IMR-90 (cell line): ENCODE measurements around the gene EME2. TPM values are rescaled to one million over a fixed set of nuclear protein-coding genes. Genes with fewer than 3 reads are reported as not detected.

Experiments used
- ATAC-seq: fragments of 200-7000 bp; cut with Tn5 transposase; 2 replicates; pipeline ENCODE4 v1.9.1; 2020; ENCODE audit warnings: low read depth, mild to moderate bottlenecking, moderate library complexity
- BruUV-seq: library from RNA; stranded (reverse); fragments of 400-500 nt; replicated peaks from 2 replicates; lab custom pipeline; 2021; lab: Mats Ljungman, UMichigan
- CTCF ChIA-PET: fragments of 300-600 bp; formaldehyde crosslinking; extraction: SDS; loops from one replicate; lab custom pipeline; 2021; ENCODE audit warnings: antibody characterized with exemption; lab: Yijun Ruan, JAX
- POLR2A ChIA-PET: fragments of 300-600 bp; sonication (Branson Sonifier 250); formaldehyde crosslinking; loops from one replicate; lab custom pipeline; 2022; ENCODE audit warnings: antibody characterized with exemption; ENCODE audit not compliant: unreplicated experiment; lab: Charles Lee
- DNase-seq: peaks from one replicate; pipeline ENCODE4 v3.0.0; 2013
- H2AFZ ChIP-seq: replicated peaks from 2 replicates; pipeline ENCODE3; 2013; ENCODE audit warnings: low read length, mild to moderate bottlenecking; ENCODE audit not compliant: poor library complexity
- H2AK5ac ChIP-seq: 2 replicates; pipeline ENCODE4 v1.6.1; 2013; ENCODE audit warnings: low read depth, low read length, inconsistent platforms
- H2AK9ac ChIP-seq: replicated peaks from 2 replicates; pipeline ENCODE3; 2013; ENCODE audit warnings: mild to moderate bottlenecking, low read depth, low read length, moderate library complexity; ENCODE audit not compliant: poor library complexity
- H2BK120ac ChIP-seq: 2 replicates; pipeline ENCODE4 v1.6.1; 2013; ENCODE audit warnings: low read depth, low read length, inconsistent platforms
- H2BK15ac ChIP-seq: 3 replicates; pipeline ENCODE4 v1.6.1; 2013; ENCODE audit warnings: low read depth, low read length, inconsistent platforms
- H2BK20ac ChIP-seq: 2 replicates; pipeline ENCODE4 v1.6.1; 2013; ENCODE audit warnings: low read depth, mild to moderate bottlenecking, inconsistent platforms, low read length, moderate library complexity
- H2BK5ac ChIP-seq: 2 replicates; pipeline ENCODE4 v1.6.1; 2013; ENCODE audit warnings: mild to moderate bottlenecking, low read depth, low read length, inconsistent platforms; ENCODE audit not compliant: poor library complexity, severe bottlenecking
- H3K14ac ChIP-seq: replicated peaks from 2 replicates; pipeline ENCODE4 v1.6.1; 2013; ENCODE audit warnings: low read depth, low read length, inconsistent platforms
- H3K18ac ChIP-seq: 2 replicates; pipeline ENCODE4 v1.6.1; 2013; ENCODE audit warnings: low read depth, low read length, control low read depth
- H3K23ac ChIP-seq: 2 replicates; pipeline ENCODE4 v1.6.1; 2013; ENCODE audit warnings: low read depth, low read length, inconsistent platforms
- H3K27ac ChIP-seq: 2 replicates; pipeline ENCODE4 v1.5.1; 2013; ENCODE audit warnings: mild to moderate bottlenecking, control low read depth, low read length; ENCODE audit not compliant: insufficient read depth
- H3K27me3 ChIP-seq: 2 replicates; pipeline ENCODE4 v1.6.1; 2013; ENCODE audit warnings: low read length; ENCODE audit not compliant: control insufficient read depth, insufficient read depth
- H3K36me3 ChIP-seq: 2 replicates; pipeline ENCODE4 v1.6.1; 2013; ENCODE audit warnings: low read length, mixed read lengths; ENCODE audit not compliant: control insufficient read depth, insufficient read depth
- H3K4ac ChIP-seq: 2 replicates; pipeline ENCODE4 v1.6.1; 2013; ENCODE audit warnings: low read depth, low read length, inconsistent platforms
- H3K4me1 ChIP-seq: 2 replicates; pipeline ENCODE4 v1.6.1; 2013; ENCODE audit warnings: low read length, mixed read lengths; ENCODE audit not compliant: control insufficient read depth, insufficient read depth
- H3K4me2 ChIP-seq: 2 replicates; pipeline ENCODE4 v1.6.1; 2013; ENCODE audit warnings: low read depth, mild to moderate bottlenecking, control low read depth, low read length, moderate library complexity
- H3K4me3 ChIP-seq: 2 replicates; pipeline ENCODE4 v1.5.1; 2013; ENCODE audit warnings: low read depth, mild to moderate bottlenecking, control low read depth, low read length, moderate library complexity; ENCODE audit not compliant: insufficient read depth
- H3K56ac ChIP-seq: 2 replicates; pipeline ENCODE4 v1.6.1; 2013; ENCODE audit warnings: low read length, inconsistent platforms; ENCODE audit not compliant: insufficient read depth; ENCODE audit errors: extremely low read depth
- H3K79me1 ChIP-seq, 2 experiments: 2 replicates each; pipeline ENCODE4 v1.6.1; 2013; ENCODE audit warnings: low read length in 2 of 2, inconsistent platforms in 1 of 2, low read depth in 1 of 2
- H3K9ac ChIP-seq: 2 replicates; pipeline ENCODE4 v1.6.1; 2013; ENCODE audit warnings: low read depth, low read length, control low read depth
- H3K9me1 ChIP-seq: 2 replicates; pipeline ENCODE4 v1.6.1; 2013; ENCODE audit warnings: low read length, inconsistent platforms; ENCODE audit not compliant: insufficient read depth
- H3K9me3 ChIP-seq: 2 replicates; pipeline ENCODE4 v1.6.1; 2013; ENCODE audit warnings: low read length; ENCODE audit not compliant: control insufficient read depth, insufficient read depth
- H4K20me1 ChIP-seq: 2 replicates; pipeline ENCODE4 v1.6.1; 2013; ENCODE audit warnings: low read length, inconsistent platforms; ENCODE audit not compliant: insufficient read depth
- H4K5ac ChIP-seq: 2 replicates; pipeline ENCODE4 v1.6.1; 2013; ENCODE audit warnings: mild to moderate bottlenecking, low read depth, low read length, control low read depth
- H4K8ac ChIP-seq, 2 experiments: 2 replicates each; pipeline ENCODE4 v1.6.1; 2013; ENCODE audit warnings: low read depth in 2 of 2, low read length in 2 of 2, control low read depth in 1 of 2, inconsistent platforms in 1 of 2
- H4K91ac ChIP-seq: 2 replicates; pipeline ENCODE4 v1.6.1; 2013; ENCODE audit warnings: low read depth, low read length, inconsistent platforms; ENCODE audit not compliant: insufficient read depth
- BHLHE40 ChIP-seq: fragments of 150-350 bp; IDR thresholded peaks from 2 replicates; pipeline ENCODE4 v1.6.1; 2016; ENCODE audit warnings: mild to moderate bottlenecking, low read depth, low read length
- CEBPB ChIP-seq: IDR thresholded peaks from 2 replicates; pipeline ENCODE4 v1.6.1; 2012; ENCODE audit warnings: low read depth, low read length, improper control_type of control experiment
- CHD1 ChIP-seq: IDR thresholded peaks from 2 replicates; pipeline ENCODE4 v1.6.1; 2012; ENCODE audit warnings: low read depth, low read length, improper control_type of control experiment
- FOS ChIP-seq: fragments of 150-350 bp; IDR thresholded peaks from 2 replicates; pipeline ENCODE4 v1.6.1; 2016; ENCODE audit warnings: low read depth, low read length
- MAFK ChIP-seq: IDR thresholded peaks from 2 replicates; pipeline ENCODE4 v1.6.1; 2012; ENCODE audit warnings: low read depth, low read length, improper control_type of control experiment
- MAZ ChIP-seq: IDR thresholded peaks from 2 replicates; pipeline ENCODE4 v1.6.1; 2012; ENCODE audit warnings: low read depth, mild to moderate bottlenecking, low read length, improper control_type of control experiment, moderate library complexity, borderline replicate concordance
- MXI1 ChIP-seq: IDR thresholded peaks from 2 replicates; pipeline ENCODE4 v1.6.1; 2012; ENCODE audit warnings: low read depth, mild to moderate bottlenecking, low read length, moderate library complexity, borderline replicate concordance
- NFE2L2 ChIP-seq: fragments of 150-350 bp; IDR thresholded peaks from 2 replicates; pipeline ENCODE4 v1.6.1; 2016; ENCODE audit warnings: low read depth, mild to moderate bottlenecking, low read length
- POLR2A ChIP-seq: IDR thresholded peaks from 2 replicates; pipeline ENCODE4 v1.6.1; 2012; ENCODE audit warnings: mild to moderate bottlenecking, low read depth, low read length
- RAD21 ChIP-seq: IDR thresholded peaks from 2 replicates; pipeline ENCODE4 v1.6.1; 2012; ENCODE audit warnings: low read length, improper control_type of control experiment
- RCOR1 ChIP-seq: IDR thresholded peaks from 2 replicates; pipeline ENCODE4 v1.6.1; 2012; ENCODE audit warnings: mild to moderate bottlenecking, low read length, improper control_type of control experiment; ENCODE audit not compliant: insufficient replicate concordance
- RFX5 ChIP-seq: IDR thresholded peaks from 2 replicates; pipeline ENCODE4 v1.8.0; 2012; ENCODE audit warnings: low read depth, mild to moderate bottlenecking, low read length, moderate library complexity
- SMC3 ChIP-seq: fragments of 150-350 bp; IDR thresholded peaks from 2 replicates; pipeline ENCODE4 v1.6.1; 2016; ENCODE audit warnings: low read depth, mild to moderate bottlenecking, antibody characterized with exemption, low read length, moderate library complexity
- WGBS, 2 experiments: methylation state at CpG; one replicate each; pipeline versions ENCODE4 v1.1.5 to v1.1.7; 2013; ENCODE audit warnings: missing lambda C conversion rate in 2 of 2; ENCODE audit not compliant: insufficient read length in 1 of 2; ENCODE audit errors: extremely low coverage in 2 of 2; 5-methylcytosine and 5-hydroxymethylcytosine counted together
- dilution Hi-C: fragments of 300-500 bp; cut with HindIII; formaldehyde crosslinking; loops from one replicate; pipeline ENCODE4 v1.14.3; 2018; ENCODE audit warnings: low sequenced_read_pairs; ENCODE audit not compliant: unreplicated experiment
- in situ Hi-C: fragments of 300-500 bp; cut with MboI; formaldehyde crosslinking; loops from 3 replicates; pipeline ENCODE4 v1.14.3; 2019; ENCODE audit warnings: low sequenced_read_pairs, inconsistent platforms, mixed read lengths
- intact Hi-C: fragments of 100-400 bp; cut with micrococcal nuclease; formaldehyde crosslinking; loops from 2 replicates; pipeline ENCODE4 v1.10.0; 2022
- polyA plus RNA-seq, 3 experiments: library from polyadenylated mRNA; depleted of rRNA; stranded (reverse); fragments of >200 nt; gene quantifications; 2 replicates each; pipeline ENCODE4 v1.2.3, GENCODE V29; 2012; ENCODE audit warnings: low replicate concordance in 1 of 3
- total RNA-seq: library from RNA; depleted of rRNA; stranded (reverse); fragments of >200 nt; gene quantifications from 2 replicates; pipeline ENCODE4 v1.2.3, GENCODE V29; 2012
- TF ChIP-seq, protein P1 (sequence below): fragments of 150-350 bp; IDR thresholded peaks from 2 replicates; pipeline ENCODE4 v1.6.1; 2017; ENCODE audit warnings: mild to moderate bottlenecking, antibody characterized with exemption, low read length, low read depth
- TF ChIP-seq, protein P2 (sequence below): fragments of 150-350 bp; IDR thresholded peaks from 2 replicates; pipeline ENCODE4 v1.6.1; 2016; ENCODE audit warnings: low read depth, mild to moderate bottlenecking, low read length, moderate library complexity, borderline replicate concordance
- TF ChIP-seq, protein P3 (sequence below): conservative IDR thresholded peaks from 2 replicates; pipeline ENCODE4 v1.5.1; 2012; ENCODE audit warnings: mild to moderate bottlenecking, low read depth, low read length, improper control_type of control experiment

Gene EME2
- total and polyA plus RNA-seq, 2 of the 4 experiments (the other 2 are of a cell fraction) = 1.3 to 9.6 TPM

DNA sequence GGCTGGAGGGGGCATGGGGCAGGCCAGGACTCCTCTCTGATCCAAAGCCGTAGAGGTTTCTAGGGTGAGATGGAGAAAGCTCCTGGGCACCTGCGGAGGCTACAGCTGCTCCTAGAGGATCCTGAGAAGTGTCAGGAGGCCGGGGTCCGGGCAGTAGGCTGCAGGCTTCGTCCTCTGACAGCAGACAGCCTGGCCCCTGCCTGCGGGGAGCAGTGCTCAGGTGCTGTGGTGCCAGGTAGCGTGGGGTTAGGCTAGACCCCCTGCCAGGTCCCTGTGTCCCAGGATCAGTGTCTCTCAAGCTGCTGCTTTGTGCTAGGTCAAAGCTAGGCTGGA lies 1.8 kb downstream of the EME2 start:
- ChIA-PET CTCF (interaction anchor here (0.9 kb wide), 1 partner anchor 37 kb away, joined by 3 read pairs; no protein-coding TSS in a partner anchor), POLR2A (no interaction called here)
- Histone ChIP-seq H3K9me3 (no peaks in the 10 kb centered on the region), H2AK9ac (peak overlapping the region; percentile 89), H3K36me3 (peaks cover 26% of the 10 kb centered on the region; the same call in 1 of the 2 replicates), H3K9ac (peak overlapping the region; percentile 37), H3K79me1 (peaks cover 12 to 61% of the 10 kb centered on the region in 2 experiments), H3K27me3 (no peaks in the 10 kb centered on the region), H3K23ac (no peak overlapping the region), H2BK20ac (no peak overlapping the region), H3K4me1 (peaks cover 13% of the 10 kb centered on the region), H4K5ac (no peak overlapping the region), H3K56ac (no peak overlapping the region), H2AK5ac (no peak overlapping the region; the same call in 1 of the 2 replicates), H3K4ac (no peak overlapping the region), H3K18ac (no peak overlapping the region), H3K14ac (peak overlapping the region; percentile 15; the same call in 1 of the 2 replicates), H3K27ac (no peak overlapping the region; the same call in 1 of the 2 replicates), H2AFZ (peak overlapping the region; percentile 94), H3K4me3 (peak overlapping the region; percentile 93; the same call in 1 of the 2 replicates), H3K4me2 (peak overlapping the region; percentile 93; the same call in 1 of the 2 replicates), H4K20me1 (peaks cover 31% of the 10 kb centered on the region), H3K9me1 (0 out of 2 replicates have a peak, but pooled peaks cover 3% of the 10 kb centered on the region), H4K8ac (no peak overlapping the region; a peak in 1 of 4 replicates), H2BK5ac (no peak overlapping the region), H2BK120ac (no peak overlapping the region), H4K91ac (no peak overlapping the region), H2BK15ac (no peak overlapping the region)
- TF ChIP-seq MXI1 (no peak), POLR2A (no peak), SMC3 (no peak), FOS (no peak), MAZ (no peak), NFE2L2 (no peak), CHD1 (no peak), RFX5 (no peak), RAD21 (no peak), CEBPB (no peak), BHLHE40 (no peak), RCOR1 (no peak), MAFK (no peak)
- TF ChIP-seq, protein P1, sequence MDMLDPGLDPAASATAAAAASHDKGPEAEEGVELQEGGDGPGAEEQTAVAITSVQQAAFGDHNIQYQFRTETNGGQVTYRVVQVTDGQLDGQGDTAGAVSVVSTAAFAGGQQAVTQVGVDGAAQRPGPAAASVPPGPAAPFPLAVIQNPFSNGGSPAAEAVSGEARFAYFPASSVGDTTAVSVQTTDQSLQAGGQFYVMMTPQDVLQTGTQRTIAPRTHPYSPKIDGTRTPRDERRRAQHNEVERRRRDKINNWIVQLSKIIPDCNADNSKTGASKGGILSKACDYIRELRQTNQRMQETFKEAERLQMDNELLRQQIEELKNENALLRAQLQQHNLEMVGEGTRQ = no peak
- TF ChIP-seq, protein P2, sequence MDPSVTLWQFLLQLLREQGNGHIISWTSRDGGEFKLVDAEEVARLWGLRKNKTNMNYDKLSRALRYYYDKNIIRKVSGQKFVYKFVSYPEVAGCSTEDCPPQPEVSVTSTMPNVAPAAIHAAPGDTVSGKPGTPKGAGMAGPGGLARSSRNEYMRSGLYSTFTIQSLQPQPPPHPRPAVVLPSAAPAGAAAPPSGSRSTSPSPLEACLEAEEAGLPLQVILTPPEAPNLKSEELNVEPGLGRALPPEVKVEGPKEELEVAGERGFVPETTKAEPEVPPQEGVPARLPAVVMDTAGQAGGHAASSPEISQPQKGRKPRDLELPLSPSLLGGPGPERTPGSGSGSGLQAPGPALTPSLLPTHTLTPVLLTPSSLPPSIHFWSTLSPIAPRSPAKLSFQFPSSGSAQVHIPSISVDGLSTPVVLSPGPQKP = no peak
- TF ChIP-seq, protein P3, sequence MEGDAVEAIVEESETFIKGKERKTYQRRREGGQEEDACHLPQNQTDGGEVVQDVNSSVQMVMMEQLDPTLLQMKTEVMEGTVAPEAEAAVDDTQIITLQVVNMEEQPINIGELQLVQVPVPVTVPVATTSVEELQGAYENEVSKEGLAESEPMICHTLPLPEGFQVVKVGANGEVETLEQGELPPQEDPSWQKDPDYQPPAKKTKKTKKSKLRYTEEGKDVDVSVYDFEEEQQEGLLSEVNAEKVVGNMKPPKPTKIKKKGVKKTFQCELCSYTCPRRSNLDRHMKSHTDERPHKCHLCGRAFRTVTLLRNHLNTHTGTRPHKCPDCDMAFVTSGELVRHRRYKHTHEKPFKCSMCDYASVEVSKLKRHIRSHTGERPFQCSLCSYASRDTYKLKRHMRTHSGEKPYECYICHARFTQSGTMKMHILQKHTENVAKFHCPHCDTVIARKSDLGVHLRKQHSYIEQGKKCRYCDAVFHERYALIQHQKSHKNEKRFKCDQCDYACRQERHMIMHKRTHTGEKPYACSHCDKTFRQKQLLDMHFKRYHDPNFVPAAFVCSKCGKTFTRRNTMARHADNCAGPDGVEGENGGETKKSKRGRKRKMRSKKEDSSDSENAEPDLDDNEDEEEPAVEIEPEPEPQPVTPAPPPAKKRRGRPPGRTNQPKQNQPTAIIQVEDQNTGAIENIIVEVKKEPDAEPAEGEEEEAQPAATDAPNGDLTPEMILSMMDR = no peak
- no TSS peak for BruUV-seq
- intact Hi-C loops (no loop called here), in situ Hi-C loops (no loop called here), dilution Hi-C loops (no loop called here)
- ATAC-seq (no peak), DNase-seq (no peak)
- WGBS, 2 experiments = 100% methylated on average over 2 of the region's 7 CpGs; no CpG with 5 or more reads in 1 of the 2 experiments
